Keratinocyte (primary cell): Measurements from ENCODE around the gene SPTBN5. TPM values are rescaled to one million over a fixed set of nuclear protein-coding genes. Genes with fewer than 3 reads are reported as not detected.
A peak's percentile ranks its signal among the peaks of the same experiment; 100 is the strongest.

ENCODE experiments used
- DNase-seq: peaks from one replicate; pipeline ENCODE4 v3.0.0-alpha.2; 2011; ENCODE audit warnings: low read depth, missing footprints, low spot score
- FAIRE-seq: peaks from 2 replicates; lab custom pipeline; 2011; peaks lifted over from hg19 to GRCh38; lab: Jason Lieb, UNC
- H2AFZ ChIP-seq: 2 replicates; pipeline ENCODE4 v1.6.0; 2012; ENCODE audit warnings: low read length, control low read depth, inconsistent platforms; ENCODE audit not compliant: control insufficient read depth
- H3K27ac ChIP-seq: 2 replicates; pipeline ENCODE4 v1.5.1; 2011; ENCODE audit warnings: low read length; ENCODE audit not compliant: control insufficient read depth, insufficient read depth
- H3K27me3 ChIP-seq: 3 replicates; pipeline ENCODE4 v1.6.0; 2011; ENCODE audit warnings: low read length; ENCODE audit not compliant: control insufficient read depth, insufficient read depth; ENCODE audit errors: extremely low read depth
- H3K36me3 ChIP-seq, 2 experiments: 2 replicates in 1 of 2; 3 replicates in 1 of 2; pipeline ENCODE4 v1.5.1; 2011; ENCODE audit warnings: low read length in 2 of 2, mild to moderate bottlenecking in 1 of 2; ENCODE audit not compliant: control insufficient read depth in 2 of 2, insufficient read depth in 2 of 2; ENCODE audit errors: extremely low read depth in 1 of 2
- H3K4me1 ChIP-seq: 3 replicates; pipeline ENCODE4 v1.5.1; 2011; ENCODE audit warnings: low read length; ENCODE audit not compliant: control insufficient read depth, insufficient read depth; ENCODE audit errors: extremely low read depth
- H3K4me2 ChIP-seq: 3 replicates; pipeline ENCODE4 v1.6.0; 2011; ENCODE audit warnings: low read depth, low read length; ENCODE audit not compliant: control insufficient read depth, insufficient read depth; ENCODE audit errors: extremely low read depth
- H3K4me3 ChIP-seq, 3 experiments: fragments of 200-600 bp in 1 of 3; sonication (generic) in 1 of 3; 2 replicates in 2 of 3; 3 replicates in 1 of 3; pipeline ENCODE4 v1.5.1; 2011 to 2016; ENCODE audit warnings: low read length in 3 of 3, mild to moderate bottlenecking in 3 of 3, control low read depth in 2 of 3, inconsistent platforms in 1 of 3, low read depth in 1 of 3, mixed read lengths in 1 of 3, mixed run types in 1 of 3, moderate library complexity in 1 of 3; ENCODE audit not compliant: control insufficient read depth in 2 of 3, insufficient read depth in 2 of 3; ENCODE audit errors: extremely low read depth in 1 of 3
- H3K79me2 ChIP-seq: 2 replicates; pipeline ENCODE4 v1.6.0; 2012; ENCODE audit warnings: low read length; ENCODE audit not compliant: control insufficient read depth, insufficient read depth
- H3K9ac ChIP-seq: 3 replicates; pipeline ENCODE4 v1.6.0; 2011; ENCODE audit warnings: low read length; ENCODE audit not compliant: control insufficient read depth, insufficient read depth; ENCODE audit errors: extremely low read depth
- H3K9me1 ChIP-seq: 3 replicates; pipeline ENCODE4 v1.6.0; 2011; ENCODE audit warnings: low read length; ENCODE audit not compliant: control insufficient read depth, insufficient read depth; ENCODE audit errors: extremely low read depth
- H3K9me3 ChIP-seq: 2 replicates; pipeline ENCODE4 v1.5.1; 2012; ENCODE audit warnings: low read depth, low read length; ENCODE audit not compliant: control insufficient read depth
- H4K20me1 ChIP-seq: 3 replicates; pipeline ENCODE4 v1.6.0; 2011; ENCODE audit warnings: low read length; ENCODE audit not compliant: control insufficient read depth, insufficient read depth; ENCODE audit errors: extremely low read depth
- CTCF ChIP-seq, 3 experiments: IDR thresholded peaks in 1 of 3; conservative IDR thresholded peaks in 1 of 3; optimal IDR thresholded peaks in 1 of 3; 2 replicates in 2 of 3; 3 replicates in 1 of 3; pipeline versions ENCODE3 to v1.5.1; 2011; ENCODE audit warnings: low read length in 3 of 3, mild to moderate bottlenecking in 3 of 3, moderate library complexity in 2 of 3, control low read depth in 1 of 3, inconsistent platforms in 1 of 3; ENCODE audit not compliant: insufficient read depth in 2 of 3; ENCODE audit errors: extremely low read depth in 1 of 3
- EZH2 ChIP-seq: IDR thresholded peaks from one replicate; pipeline ENCODE4 v1.6.1; 2012; ENCODE audit warnings: inconsistent platforms, mild to moderate bottlenecking, low read length, moderate library complexity
- dilution Hi-C: fragments of 300-500 bp; cut with MboI; formaldehyde crosslinking; loops from one replicate; pipeline ENCODE4 v1.7.0; 2020; ENCODE audit warnings: low sequenced_read_pairs; ENCODE audit not compliant: extremely low pct_ligation_motif_present
- polyA plus RNA-seq, 5 experiments: library from polyadenylated mRNA; depleted of rRNA in 3 of 5; stranded (reverse) in 3 of 5; stranded (forward) in 1 of 5; unstranded in 1 of 5; fragments of >200 nt; gene quantifications; 1 replicate in 1 of 5; 2 replicates in 3 of 5; 3 replicates in 1 of 5; pipeline versions ENCODE4 v1.2.1 to v1.2.3, GENCODE V29; 2011 to 2012; ENCODE audit warnings: missing spikeins in 2 of 5, low read depth in 1 of 5, low replicate concordance in 1 of 5

SPTBN5 gene
- polyA plus RNA-seq, 1 donor (not counting 4 experiments of a cell fraction or from before 2014, with no cell fraction given), result 0.66 TPM

DNA sequence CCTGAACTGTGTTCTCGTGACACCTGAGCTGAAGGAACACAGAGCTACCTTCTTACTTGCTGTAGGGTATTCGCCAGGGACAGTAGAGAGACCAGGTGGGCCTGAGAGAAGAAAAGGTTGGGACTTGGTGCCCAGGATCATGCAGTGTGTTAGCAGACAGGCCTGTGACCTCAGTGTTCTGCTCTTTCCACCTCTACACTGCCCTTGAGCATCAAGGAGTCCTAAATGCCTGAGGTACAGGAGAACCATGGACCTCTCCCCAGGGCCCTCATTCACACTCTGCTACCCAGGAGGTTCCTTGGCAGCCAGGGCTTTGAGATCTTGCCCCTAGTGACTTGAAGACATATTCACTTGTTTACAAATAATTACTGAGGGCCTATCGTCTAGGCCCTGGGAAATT lies 88.1 kb downstream of the SPTBN5 start:
- H2AFZ ChIP-seq, result no peak overlapping the region
- H3K4me1 ChIP-seq, result peaks cover 85% of the 10 kb centered on the region
- H3K79me2 ChIP-seq, result peaks cover 45% of the 10 kb centered on the region
- H4K20me1 ChIP-seq, result no peaks in the 10 kb centered on the region
- dilution Hi-C loops, result no loop called here
- peak overlapping the region; percentile 70 for H3K4me2 ChIP-seq
- H3K4me3 ChIP-seq, result peak overlapping the region in 1 of 3 experiments; percentile 18
- no peaks in the 10 kb centered on the region for H3K9me1 ChIP-seq
- TF ChIP-seq EZH2, result no peak
- no peak for TF ChIP-seq CTCF (optimal IDR thresholded peaks at IDR 0.05 in 1 of 3, IDR thresholded peaks at IDR 0.05 in 1 of 3, conservative IDR thresholded peaks at IDR 0.05 in 1 of 3; ENCODE audit: extremely low read depth in 1 of 3, insufficient read depth in 2 of 3, low read length in 3 of 3)
- H3K9me3 ChIP-seq, result no peaks in the 10 kb centered on the region
- H3K36me3 ChIP-seq, result peaks cover 2 to 34% of the 10 kb centered on the region in 2 experiments
- H3K27me3 ChIP-seq, result no peaks in the 10 kb centered on the region
- peak overlapping the region; percentile 78 for H3K9ac ChIP-seq
- no peak for DNase-seq
- peak overlapping the region; percentile 99 for H3K27ac ChIP-seq
- no peak for FAIRE-seq

GRCh38 chr15:41804916-41805666 lies 88.8 kb downstream of the SPTBN5 start:
- Histone ChIP-seq H3K27me3 (no peaks in the 10 kb centered on the region), H3K9me3 (no peaks in the 10 kb centered on the region), H3K27ac (peak overlapping the region; percentile 99), H4K20me1 (no peaks in the 10 kb centered on the region), H3K36me3 (peaks cover 1 to 32% of the 10 kb centered on the region in 2 experiments), H3K4me1 (peaks cover 85% of the 10 kb centered on the region), H3K9ac (peak overlapping the region; percentile 78), H3K4me3 (peak overlapping the region in 1 of 3 experiments; percentile 18), H3K79me2 (peaks cover 50% of the 10 kb centered on the region), H2AFZ (no peak overlapping the region), H3K9me1 (no peaks in the 10 kb centered on the region), H3K4me2 (peak overlapping the region; percentile 70)
- TF ChIP-seq CTCF (optimal IDR thresholded peaks at IDR 0.05 in 1 of 3, IDR thresholded peaks at IDR 0.05 in 1 of 3, conservative IDR thresholded peaks at IDR 0.05 in 1 of 3; ENCODE audit: extremely low read depth in 1 of 3, insufficient read depth in 2 of 3, low read length in 3 of 3) (no peak), EZH2 (no peak)
- DNase-seq (no peak), FAIRE-seq (no peak)
- dilution Hi-C loops, result no loop called here
